ENCODE data around the gene RNASE9.
"Not testable (repeated sequence)": the region's sequence is repeated elsewhere in the genome, so short reads cannot be mapped to it uniquely, and the experiment has no call there.

RNASE9 gene

GRCh38 chr14:20572382-20572990 is 11.6 kb upstream of the RNASE9 start:
- DNase-seq, result not testable (repeated sequence)

GRCh38 chr14:20570720-20571119 is 9.9 kb upstream of the RNASE9 start:
- not testable (repeated sequence) for DNase-seq

GRCh38 chr14:20569865-20570264 is 9.0 kb upstream of the RNASE9 start:
- not testable (repeated sequence) for DNase-seq

DNA sequence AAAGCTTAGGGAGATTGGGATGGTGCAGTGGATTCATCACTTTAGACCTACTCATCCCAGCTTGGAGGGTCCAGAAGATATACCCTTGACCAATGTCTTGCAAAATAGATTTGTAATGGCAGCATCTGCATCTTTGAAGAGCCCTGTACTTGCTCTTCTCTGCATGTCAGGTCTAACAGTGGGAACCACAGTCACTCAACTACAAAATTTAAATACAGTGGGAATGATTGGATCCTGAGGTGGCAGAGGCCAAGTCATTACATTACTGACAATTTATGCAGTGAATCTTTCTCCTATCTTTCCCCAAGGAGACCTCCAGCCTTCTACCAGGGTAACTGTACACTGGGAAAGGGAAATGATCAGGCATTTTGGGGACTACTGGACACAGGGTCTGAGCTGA is 8.2 kb upstream of the RNASE9 start:
- DNase-seq, result no peak

- no peak for DNase-seq
Observed at GRCh38 chr14:20568393-20568792, 7.5 kb upstream of the RNASE9 start.

DNA sequence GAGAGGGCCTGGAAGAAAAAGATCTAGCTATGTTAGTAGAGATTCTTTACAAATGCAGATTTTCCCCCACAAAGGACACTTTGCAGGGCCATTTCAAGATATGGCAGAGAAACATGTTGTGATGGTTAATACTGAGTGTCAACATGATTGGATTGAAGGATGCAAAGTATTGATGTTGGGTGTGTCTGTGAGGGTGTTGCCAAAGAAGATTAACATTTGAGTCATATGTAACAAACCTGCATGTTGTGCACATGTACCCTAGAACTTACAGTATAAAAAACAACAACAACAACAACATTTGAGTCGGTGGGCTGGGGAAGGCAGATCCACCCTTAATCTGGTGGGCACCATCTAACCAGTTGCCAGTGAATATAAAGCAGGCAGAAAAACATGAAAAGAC is 6.4 kb upstream of the RNASE9 start:
- not testable (repeated sequence) for DNase-seq

DNA sequence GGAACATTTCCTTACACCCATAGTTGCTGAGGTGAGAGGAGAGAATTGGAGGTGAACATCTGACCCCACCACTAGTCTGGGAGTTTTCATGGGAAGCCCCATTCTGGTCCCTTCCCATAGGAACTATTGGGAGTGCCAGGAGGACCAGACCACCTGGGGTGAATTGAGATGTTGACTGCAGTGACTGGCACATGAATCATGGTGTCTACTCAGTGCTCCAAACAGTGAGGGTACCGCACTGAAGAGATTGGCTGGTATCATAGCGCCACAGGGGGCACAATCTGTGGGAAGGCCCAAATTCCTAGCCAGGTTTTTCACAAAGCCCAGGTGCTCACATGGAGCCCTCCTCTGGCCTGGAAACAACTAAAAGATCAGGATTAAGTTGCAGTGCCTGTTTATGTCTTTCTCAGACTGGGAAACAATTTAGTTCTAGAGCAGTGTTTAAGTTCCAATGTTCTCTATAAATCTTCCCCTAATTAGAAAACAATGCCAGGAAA is 3.7 kb upstream of the RNASE9 start:
- no peak for DNase-seq

GRCh38 chr14:20563971-20564370 is 3.1 kb upstream of the RNASE9 start:
- no peak for DNase-seq

GRCh38 chr14:20559461-20559904 is 1.4 kb downstream of the RNASE9 start:
- no peak for DNase-seq

DNA sequence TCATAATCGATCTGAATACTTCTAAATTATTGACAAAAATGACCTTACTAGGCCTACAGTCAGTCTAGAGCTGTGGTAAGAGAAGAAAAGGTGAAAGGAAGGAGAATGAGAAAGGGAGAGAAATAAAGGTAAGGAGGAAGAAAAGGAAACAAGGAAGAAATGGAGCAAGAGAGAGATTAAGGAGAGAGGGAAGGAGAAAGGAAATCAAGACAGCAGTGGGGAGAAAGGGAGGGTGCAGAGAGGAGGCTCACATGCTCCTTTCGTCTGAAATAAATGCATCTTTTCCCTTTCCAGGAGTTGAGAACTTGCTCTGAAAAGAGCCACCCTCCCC is 3.7 kb downstream of the RNASE9 start:
- DNase-seq, result no peak

GRCh38 chr14:20556500-20557211 is 4.2 kb downstream of the RNASE9 start:
- DNase-seq, result no peak

- no peak for DNase-seq
Observed at GRCh38 chr14:20555845-20556244, 5.0 kb downstream of the RNASE9 start.

GRCh38 chr14:20553024-20553423 is 7.8 kb downstream of the RNASE9 start:
- DNase-seq, result no peak

GRCh38 chr14:20551606-20552005 is 9.2 kb downstream of the RNASE9 start:
- no peak for DNase-seq

DNA sequence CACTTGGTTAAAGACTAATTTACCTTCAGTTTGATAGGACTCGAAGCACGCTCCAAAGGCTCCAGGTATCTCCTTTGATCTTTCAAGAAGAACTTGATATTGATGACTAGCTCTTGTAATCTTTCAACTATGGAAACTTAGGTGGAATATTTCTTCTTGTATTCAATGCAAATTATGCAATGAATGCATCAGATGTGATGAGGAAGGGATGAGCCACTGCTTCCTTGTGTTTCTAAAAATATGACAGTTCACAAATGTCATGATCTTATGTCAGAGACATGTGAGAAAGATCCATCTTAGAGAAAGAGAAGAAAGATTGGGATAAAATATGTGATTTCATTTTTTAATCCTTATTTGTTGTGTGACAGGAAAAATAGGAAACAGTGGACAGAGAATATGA is 9.9 kb downstream of the RNASE9 start:
- DNase-seq, result no peak

- no peak for DNase-seq
Observed at GRCh38 chr14:20548414-20549158, 12.3 kb downstream of the RNASE9 start.

DNA sequence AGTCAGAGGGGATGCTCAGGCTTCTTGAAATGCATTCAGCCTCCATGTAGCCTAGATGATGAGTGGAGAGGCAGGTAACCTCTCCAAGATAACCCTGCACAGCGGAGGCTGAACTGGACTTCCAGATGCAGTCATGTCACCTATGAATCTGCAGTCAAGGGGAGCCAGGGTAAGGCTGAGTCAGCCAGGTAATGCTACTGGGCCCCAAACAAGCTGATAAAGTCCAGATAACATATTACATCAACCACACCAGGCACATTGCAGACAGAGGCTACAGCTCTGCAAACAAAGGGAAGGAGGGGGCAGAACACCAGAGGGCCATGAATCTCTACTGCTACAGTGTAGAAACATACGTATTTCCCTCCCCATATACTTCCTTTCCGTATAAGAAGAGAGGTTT is 14.0 kb downstream of the RNASE9 start:
- DNase-seq, result no peak

DNA sequence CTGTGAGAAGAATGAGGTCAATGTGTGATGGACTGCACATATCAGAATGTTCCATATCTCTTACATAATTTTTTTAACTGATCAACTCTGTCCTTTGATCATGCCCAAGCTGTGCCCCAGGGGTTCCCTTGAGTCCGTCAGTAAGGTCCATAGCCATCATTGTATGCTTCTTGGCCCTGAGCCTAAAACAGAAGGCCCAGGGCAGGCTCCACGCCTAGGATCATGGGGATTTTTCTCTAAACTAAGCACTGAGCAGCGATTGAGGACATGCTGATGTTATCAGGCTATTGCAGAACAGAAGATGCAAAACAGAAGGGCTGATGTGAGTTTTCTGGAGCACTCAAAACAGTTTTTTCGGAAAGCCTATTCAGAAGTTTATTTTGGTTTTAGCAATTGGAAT is 20.9 kb downstream of the RNASE9 start:
- no peak for DNase-seq

DNA sequence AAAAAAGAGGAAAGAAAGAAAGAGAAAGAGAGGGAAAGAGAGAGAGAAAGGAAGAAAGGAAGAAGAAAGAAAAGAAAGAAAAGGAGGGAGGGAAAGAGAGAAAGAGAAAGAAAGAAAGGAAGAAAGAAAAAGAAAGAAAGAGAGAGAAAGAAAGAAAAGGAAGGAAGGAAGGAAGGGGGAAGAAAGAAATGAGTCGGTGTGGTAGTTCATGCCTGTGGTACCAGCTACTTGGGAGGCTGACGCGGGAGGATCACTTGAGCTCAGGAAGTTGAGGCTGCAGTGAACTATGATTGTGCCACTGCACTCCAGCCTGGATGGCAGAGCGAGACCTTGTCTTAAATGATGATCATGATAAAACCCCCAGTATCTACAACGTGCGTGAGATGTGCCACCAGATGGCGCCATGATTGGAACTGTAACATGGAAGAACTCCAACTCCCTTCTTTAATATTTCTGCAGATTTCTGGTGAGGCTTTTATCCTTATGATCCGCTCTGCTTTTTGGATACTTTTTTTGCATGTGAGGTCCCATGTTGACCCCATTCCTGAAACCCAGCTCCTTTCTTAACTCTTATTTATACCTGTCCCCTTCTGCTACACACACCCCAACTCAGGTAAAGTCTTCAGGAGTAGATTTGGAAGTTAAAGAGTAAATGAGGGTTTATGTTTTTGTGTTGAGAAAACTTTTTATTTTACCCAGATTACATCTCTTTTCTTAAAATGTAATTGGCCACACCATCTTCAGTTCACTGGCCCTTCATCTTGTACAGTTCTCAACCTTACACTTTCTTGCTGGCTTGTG is 29.9 kb downstream of the RNASE9 start:
- peak; percentile 67 for DNase-seq

DNA sequence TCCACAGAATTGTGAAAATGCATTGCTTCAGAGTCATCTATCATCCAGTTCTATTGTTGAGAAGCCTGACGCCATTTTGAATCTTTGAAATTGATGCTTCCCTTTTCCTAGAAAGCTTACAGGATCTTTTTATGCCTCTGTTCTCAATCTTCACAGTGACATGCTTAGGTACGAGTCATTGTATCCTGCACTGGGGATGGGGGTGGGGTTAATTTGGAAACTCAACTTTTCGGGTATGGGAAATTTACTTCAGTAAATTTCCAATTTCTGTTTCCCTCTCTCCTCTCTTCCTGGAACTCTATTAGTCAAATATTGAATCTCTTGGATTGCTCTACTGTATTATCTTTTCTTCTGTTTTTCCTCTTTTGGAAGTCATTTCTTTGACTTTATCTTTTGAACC is 31.0 kb downstream of the RNASE9 start:
- no peak for DNase-seq

- DNase-seq, result no peak
Observed at GRCh38 chr14:20524027-20524426, 36.8 kb downstream of the RNASE9 start.

GRCh38 chr14:20522332-20522731 is 38.5 kb downstream of the RNASE9 start:
- DNase-seq, result no peak

GRCh38 chr14:20516921-20517320 is 43.9 kb downstream of the RNASE9 start:
- no peak for DNase-seq

All from DMS53 (cell line).